Dendritic cell treated with granulocyte-macrophage colony-stimulating factor and Interleukin-4, amounts not matched to agents 40 ng/mL and 50 ng/mL, for 4 days (primary cell): ENCODE measurements around the gene TMEM116.
"Not testable (repeated sequence)": the region's sequence is repeated elsewhere in the genome, so short reads cannot be mapped to it uniquely, and the experiment has no call there.

Source experiments
- H3K27ac Mint-ChIP-seq: one replicate; pipeline ENCODE4 v1.8.0; 2022; ENCODE audit warnings: mild to moderate bottlenecking, mixed read lengths
- H3K27me3 Mint-ChIP-seq: one replicate; pipeline ENCODE4 v1.8.0; 2022; ENCODE audit warnings: mild to moderate bottlenecking, mixed read lengths
- H3K36me3 Mint-ChIP-seq: one replicate; pipeline ENCODE4 v1.8.0; 2022; ENCODE audit warnings: low read depth, mixed read lengths
- H3K4me1 Mint-ChIP-seq: one replicate; pipeline ENCODE4 v1.8.0; 2022; ENCODE audit warnings: low read depth, mixed read lengths
- H3K4me3 Mint-ChIP-seq: one replicate; pipeline ENCODE4 v1.8.0; 2022; ENCODE audit warnings: mild to moderate bottlenecking, moderate library complexity, mixed read lengths
- H3K9me3 Mint-ChIP-seq: one replicate; pipeline ENCODE4 v1.8.0; 2022; ENCODE audit warnings: mixed read lengths
- intact Hi-C: fragments of 100-400 bp; cut with micrococcal nuclease; formaldehyde crosslinking; loops from one replicate; pipeline ENCODE4 v1.15.0; 2022

TMEM116 gene

DNA sequence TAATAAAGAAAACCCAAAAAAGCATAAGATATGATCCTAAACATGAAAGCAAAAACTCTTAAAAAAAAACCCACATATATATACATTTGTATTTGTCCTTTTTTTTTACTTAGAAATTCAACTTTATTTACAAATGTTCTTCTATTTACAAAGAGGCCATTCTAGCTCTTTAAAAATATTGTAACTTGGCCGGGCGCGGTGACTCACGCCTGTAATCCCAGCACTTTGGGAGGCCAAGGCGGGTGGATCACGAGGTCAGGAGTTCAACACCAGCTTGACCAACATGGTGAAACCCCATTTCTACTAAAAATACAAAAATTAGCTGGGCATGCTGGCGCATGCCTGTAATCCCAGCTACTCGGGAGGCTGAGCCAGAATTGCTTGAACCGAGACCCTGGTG lies 13.8 kb downstream of the TMEM116 start:
- H3K4me3 Mint-ChIP-seq, H3K9me3 Mint-ChIP-seq: not testable (repeated sequence)

DNA sequence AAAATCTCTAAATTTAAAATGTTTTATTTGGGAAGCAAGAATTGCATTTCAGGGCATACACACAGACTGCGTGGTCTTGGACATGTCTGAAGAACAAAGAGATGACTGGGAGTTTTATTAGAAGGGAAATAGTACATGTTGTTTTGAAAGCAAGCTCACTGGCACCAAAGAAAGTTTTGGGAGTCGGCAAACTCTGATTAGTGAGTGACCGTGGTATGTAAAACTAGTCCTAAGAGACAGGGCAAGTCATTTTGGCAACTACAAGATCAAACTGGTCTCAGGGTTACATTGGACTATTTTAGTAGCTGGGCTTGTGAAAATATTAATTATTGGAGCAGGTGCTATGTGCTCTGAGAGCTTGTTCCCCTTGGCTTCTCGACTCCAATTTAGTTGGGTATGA lies 14.9 kb downstream of the TMEM116 start:
- Mint-ChIP-seq H3K4me3 (no peak overlapping the region), H3K27ac (no peak overlapping the region), H3K36me3 (peaks cover 7% of the 10 kb centered on the region), H3K9me3 (no peaks in the 10 kb centered on the region), H3K27me3 (peaks cover 10% of the 10 kb centered on the region), H3K4me1 (peaks cover 40% of the 10 kb centered on the region)
- intact Hi-C loops, result no loop called here

More for the DNA sequence above, 13.8 kb downstream of the TMEM116 start:
- H3K27ac Mint-ChIP-seq, H3K36me3 Mint-ChIP-seq, H3K27me3 Mint-ChIP-seq, intact Hi-C loops: not testable (repeated sequence)
- peaks cover 31% of the 10 kb centered on the region for H3K4me1 Mint-ChIP-seq

DNA sequence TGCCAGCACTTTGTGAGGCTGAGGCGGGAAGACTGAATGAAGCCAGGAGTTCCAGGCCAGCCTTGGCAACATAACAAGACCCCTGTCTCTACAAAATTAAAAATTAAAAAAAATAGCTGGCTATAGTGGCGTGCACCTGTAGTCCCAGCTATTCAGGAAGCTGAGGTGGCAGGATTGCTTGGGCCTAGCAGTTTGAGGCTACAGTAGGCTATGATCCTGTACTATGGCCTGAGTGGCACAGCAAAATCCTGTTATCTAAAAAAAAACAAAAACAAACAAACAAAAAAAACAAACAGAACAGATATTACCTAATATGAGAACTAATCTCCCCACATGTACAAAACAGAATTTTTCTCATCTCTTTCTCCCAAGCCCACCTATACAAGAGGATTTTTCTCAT lies 15.7 kb downstream of the TMEM116 start:
- no peak overlapping the region for H3K27ac Mint-ChIP-seq

DNA sequence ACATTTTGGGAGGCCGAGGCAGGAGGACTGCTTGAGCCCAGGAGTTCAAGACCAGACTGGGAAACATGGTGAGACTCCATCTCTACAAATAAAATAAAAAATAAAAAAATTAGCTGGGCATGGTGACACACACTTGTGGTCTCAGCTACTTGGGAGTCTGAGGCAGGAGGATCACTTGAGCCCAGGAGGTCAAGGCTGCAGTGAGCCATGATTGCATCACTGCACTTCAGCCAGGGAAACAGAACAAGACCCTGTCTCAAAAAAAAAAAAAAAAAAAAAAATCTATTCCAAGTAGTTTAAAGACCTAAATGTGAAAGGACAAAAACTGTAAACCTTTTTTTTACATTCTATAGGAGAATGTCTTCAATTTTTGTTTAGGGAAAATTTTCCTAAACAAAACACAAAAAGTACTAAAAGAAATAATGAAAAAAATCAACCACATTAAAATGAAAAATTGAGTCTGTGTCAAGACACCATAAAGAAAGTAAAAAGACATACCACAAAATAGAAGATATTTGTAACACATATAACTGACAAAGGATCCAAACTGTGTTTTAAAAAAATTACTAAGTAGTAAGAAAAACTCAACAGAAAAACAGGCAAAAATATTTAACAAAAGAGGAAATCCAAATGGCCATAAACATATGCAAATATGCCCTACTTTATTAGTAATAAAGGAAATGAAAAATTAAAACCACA lies 17.0 kb downstream of the TMEM116 start:
- H3K27me3 Mint-ChIP-seq, result peaks cover 10% of the 10 kb centered on the region
- peaks cover 7% of the 10 kb centered on the region for H3K36me3 Mint-ChIP-seq
- no peak overlapping the region for H3K27ac Mint-ChIP-seq
- no peaks in the 10 kb centered on the region for H3K9me3 Mint-ChIP-seq
- H3K4me1 Mint-ChIP-seq, result peaks cover 50% of the 10 kb centered on the region
- intact Hi-C loops, result no loop called here
- no peak overlapping the region for H3K4me3 Mint-ChIP-seq

More for the DNA sequence above, 15.7 kb downstream of the TMEM116 start:
- intact Hi-C loops, result no loop called here
- Mint-ChIP-seq H3K27me3 (peaks cover 10% of the 10 kb centered on the region), H3K4me3 (no peak overlapping the region), H3K36me3 (peaks cover 7% of the 10 kb centered on the region), H3K4me1 (peaks cover 47% of the 10 kb centered on the region), H3K9me3 (no peaks in the 10 kb centered on the region)

DNA sequence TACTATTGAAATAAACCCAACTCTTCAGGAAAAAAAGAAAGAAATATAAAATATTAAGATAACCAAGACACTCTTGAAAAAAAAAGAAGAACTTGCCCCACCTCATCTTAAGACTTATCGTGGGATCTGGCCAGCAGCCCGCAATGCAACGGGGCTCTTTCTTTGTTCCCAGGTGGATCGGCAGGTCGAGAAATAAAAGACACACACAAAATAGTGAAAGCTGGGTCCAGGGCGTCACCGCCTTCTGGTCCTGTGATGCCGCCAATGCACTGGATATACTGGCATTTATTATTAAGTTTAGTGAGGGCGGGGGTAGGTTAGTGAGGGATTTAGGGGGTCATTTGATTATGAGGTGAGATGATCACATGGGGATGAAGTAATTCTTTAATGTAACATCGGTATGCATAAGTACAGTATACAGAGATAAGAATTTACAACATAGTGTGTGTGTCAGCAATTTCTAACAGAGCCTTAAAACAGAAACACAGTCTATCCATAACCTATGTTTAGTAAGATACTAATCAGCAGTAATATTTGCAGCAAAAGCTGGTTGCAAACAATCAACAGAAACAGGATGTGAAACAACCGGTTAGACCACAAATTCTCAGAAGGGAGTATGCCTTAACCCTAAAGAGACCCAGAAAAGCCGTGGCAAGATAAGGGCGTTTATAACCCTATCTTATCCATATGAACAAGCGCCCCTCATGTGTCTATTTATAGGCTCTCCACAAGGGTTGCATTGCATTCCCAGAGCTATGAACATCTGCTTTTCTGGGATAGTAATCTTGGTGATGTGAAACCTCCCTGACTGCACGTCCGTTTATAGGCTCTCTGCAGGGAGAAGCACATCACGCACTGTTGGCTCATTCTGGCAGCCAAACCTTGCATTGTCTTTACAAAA lies 18.5 kb downstream of the TMEM116 start:
- peak overlapping the region; percentile 80 for H3K27ac Mint-ChIP-seq
- peak overlapping the region; percentile 70 for H3K4me3 Mint-ChIP-seq
- intact Hi-C loops, H3K27me3 Mint-ChIP-seq, H3K9me3 Mint-ChIP-seq, H3K36me3 Mint-ChIP-seq: not testable (repeated sequence)
- peaks cover 44% of the 10 kb centered on the region for H3K4me1 Mint-ChIP-seq

DNA sequence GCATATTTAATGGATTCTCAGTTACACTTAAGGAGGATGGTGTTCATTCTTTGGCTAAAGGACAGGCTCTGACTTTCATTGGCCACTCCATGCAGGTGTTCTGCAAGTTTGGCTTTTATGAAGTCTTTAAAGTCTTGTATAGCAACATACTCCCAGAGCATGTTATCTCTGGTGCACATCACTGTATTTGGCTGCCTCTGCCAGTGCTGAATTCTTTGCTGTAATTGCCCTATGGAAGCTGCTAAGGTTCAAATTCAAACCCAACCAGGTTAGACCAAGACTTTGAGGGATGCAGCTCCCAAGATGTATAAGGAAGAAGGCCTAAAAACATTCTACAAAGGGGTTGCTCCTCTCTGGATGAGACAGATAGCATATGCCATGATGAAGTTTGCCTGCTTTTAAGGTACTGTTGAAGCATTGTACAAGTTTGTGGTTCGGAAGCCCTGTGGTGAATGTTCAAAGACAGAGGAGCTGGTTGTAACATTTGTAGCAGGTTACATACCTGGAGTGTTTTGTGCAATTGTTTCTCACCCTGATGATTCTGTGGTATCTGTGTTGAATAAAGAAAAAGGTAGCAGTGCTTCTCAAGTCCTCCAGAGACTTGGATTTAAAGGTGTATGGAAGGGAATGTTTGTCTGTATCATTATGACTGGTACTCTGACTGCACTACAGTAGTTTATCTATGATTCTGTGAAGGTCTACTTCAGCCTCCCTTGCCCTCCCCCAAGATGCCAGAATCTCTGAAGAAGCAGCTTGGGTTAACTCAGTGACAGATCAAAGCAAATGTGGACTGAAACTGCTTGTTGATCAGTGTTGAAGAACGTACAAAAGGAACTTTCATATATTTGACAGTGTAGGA lies 19.4 kb downstream of the TMEM116 start:
- H3K4me3 Mint-ChIP-seq, result peak overlapping the region; percentile 13
- peak overlapping the region; percentile 80 for H3K27ac Mint-ChIP-seq
- intact Hi-C loops, result no loop called here
- peaks cover 4% of the 10 kb centered on the region for H3K27me3 Mint-ChIP-seq
- peaks cover 40% of the 10 kb centered on the region for H3K4me1 Mint-ChIP-seq
- no peaks in the 10 kb centered on the region for H3K36me3 Mint-ChIP-seq
- no peaks in the 10 kb centered on the region for H3K9me3 Mint-ChIP-seq

DNA sequence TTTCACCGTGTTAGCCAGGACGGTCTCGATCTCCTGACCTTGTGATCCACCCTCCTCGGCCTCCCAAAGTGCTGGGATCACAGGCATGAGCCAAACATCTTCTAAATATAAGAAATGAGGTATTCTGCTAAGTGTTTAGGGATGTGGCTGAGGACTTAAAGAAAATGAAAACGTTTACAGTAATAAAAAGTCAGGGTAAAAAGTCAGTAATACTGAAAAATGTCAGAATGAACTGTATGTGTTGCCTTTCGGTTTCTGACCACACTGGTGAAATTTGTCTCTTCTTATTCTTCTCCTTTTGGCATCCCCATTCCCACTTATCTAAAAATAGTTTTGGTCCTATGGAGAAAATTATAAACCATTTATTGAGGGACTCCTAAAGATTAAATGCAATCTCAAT lies 20.5 kb downstream of the TMEM116 start:
- H3K9me3 Mint-ChIP-seq, result no peaks in the 10 kb centered on the region
- no peak overlapping the region for H3K27ac Mint-ChIP-seq
- no peak overlapping the region for H3K4me3 Mint-ChIP-seq
- H3K27me3 Mint-ChIP-seq, result peaks cover 4% of the 10 kb centered on the region
- no peaks in the 10 kb centered on the region for H3K36me3 Mint-ChIP-seq
- H3K4me1 Mint-ChIP-seq, result peaks cover 38% of the 10 kb centered on the region
- intact Hi-C loops, result no loop called here

DNA sequence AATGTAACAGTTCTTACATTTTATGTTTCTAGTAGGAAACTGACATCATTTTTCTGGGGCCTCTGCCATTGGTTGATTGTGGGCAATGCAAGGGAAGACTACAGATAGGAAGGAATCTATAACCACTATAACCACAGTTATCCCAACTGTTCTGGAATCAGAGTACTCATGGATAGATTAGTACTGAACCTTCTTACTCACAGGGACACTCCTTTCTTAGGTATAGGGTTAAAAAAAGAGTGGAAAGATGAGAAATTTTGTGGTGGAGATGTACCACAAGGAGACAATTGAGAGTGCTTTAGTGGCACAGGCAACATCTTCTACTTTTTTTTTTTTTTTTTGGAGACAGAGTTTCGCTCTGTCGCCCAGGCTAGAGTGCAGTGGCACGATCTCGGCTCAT lies 21.0 kb downstream of the TMEM116 start:
- no peak overlapping the region for H3K4me3 Mint-ChIP-seq
- peaks cover 4% of the 10 kb centered on the region for H3K27me3 Mint-ChIP-seq
- H3K9me3 Mint-ChIP-seq, result no peaks in the 10 kb centered on the region
- peaks cover 38% of the 10 kb centered on the region for H3K4me1 Mint-ChIP-seq
- intact Hi-C loops, result no loop called here
- H3K27ac Mint-ChIP-seq, result no peak overlapping the region
- H3K36me3 Mint-ChIP-seq, result no peaks in the 10 kb centered on the region

DNA sequence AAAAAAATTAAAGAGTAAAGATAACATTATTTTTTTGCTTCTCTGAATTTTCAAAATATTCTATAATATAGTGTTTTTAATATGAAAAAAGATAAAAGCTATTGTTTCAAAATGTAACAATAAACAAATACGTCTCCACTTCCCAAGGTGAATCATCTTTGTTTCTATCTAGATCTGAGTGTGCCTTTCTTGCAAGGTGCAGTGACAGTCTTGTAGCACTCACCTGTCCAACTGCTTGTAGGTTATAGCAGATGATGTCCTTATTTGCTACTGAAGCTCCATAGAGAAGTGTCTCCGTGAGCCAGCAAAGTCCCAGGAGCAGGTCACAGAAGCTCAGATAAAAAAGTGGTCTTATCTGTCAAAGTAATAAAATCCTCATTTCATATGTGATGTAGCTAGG lies 21.4 kb downstream of the TMEM116 start:
- Mint-ChIP-seq H3K27ac (no peak overlapping the region), H3K9me3 (no peaks in the 10 kb centered on the region), H3K36me3 (no peaks in the 10 kb centered on the region), H3K27me3 (peaks cover 4% of the 10 kb centered on the region), H3K4me3 (no peak overlapping the region), H3K4me1 (peaks cover 37% of the 10 kb centered on the region)
- intact Hi-C loops, result no loop called here

DNA sequence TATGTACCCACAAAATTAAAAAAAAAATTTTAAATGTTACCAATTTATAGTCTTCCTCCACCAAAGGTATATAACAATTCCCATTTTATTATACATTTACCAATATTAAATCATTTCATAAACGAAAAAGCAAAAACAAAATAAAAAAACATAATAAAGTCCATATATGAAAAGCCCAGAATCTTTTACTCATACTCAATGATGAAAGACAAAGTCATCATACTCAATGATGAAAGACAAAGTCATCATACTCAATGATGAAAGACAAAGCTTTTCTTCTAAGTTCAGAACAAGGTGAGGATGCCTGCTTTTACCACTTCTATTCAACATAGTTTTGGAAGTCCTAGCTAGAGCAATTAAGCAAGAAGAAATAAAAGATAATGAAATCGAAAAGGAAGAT lies 28.1 kb downstream of the TMEM116 start:
- Mint-ChIP-seq H3K4me3 (no peak overlapping the region), H3K4me1 (no peaks in the 10 kb centered on the region), H3K27ac (no peak overlapping the region), H3K27me3 (no peaks in the 10 kb centered on the region), H3K36me3 (no peaks in the 10 kb centered on the region), H3K9me3 (no peaks in the 10 kb centered on the region)
- intact Hi-C loops, result no loop called here

DNA sequence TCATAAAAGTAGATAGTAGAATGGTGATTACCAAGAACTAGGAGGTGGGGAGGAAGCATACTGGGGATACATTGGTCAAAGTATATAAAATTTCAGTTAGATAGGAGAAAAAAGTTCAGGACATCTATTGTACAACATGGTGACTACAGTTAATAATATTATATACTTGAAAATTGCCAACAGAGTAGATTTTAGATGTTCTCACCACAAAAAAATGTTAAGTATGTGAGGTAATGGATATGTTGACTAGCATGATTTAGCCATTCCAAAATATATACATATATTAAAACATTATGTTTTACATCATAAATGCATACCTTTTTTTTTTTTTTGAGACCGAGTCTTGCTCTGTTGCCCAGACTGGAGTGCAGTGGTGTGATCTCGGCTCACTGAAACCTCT lies 31.0 kb downstream of the TMEM116 start:
- Mint-ChIP-seq H3K36me3 (no peaks in the 10 kb centered on the region), H3K4me3 (no peak overlapping the region), H3K9me3 (no peaks in the 10 kb centered on the region), H3K27ac (no peak overlapping the region), H3K27me3 (no peaks in the 10 kb centered on the region), H3K4me1 (peaks cover 2% of the 10 kb centered on the region)
- intact Hi-C loops, result no loop called here

DNA sequence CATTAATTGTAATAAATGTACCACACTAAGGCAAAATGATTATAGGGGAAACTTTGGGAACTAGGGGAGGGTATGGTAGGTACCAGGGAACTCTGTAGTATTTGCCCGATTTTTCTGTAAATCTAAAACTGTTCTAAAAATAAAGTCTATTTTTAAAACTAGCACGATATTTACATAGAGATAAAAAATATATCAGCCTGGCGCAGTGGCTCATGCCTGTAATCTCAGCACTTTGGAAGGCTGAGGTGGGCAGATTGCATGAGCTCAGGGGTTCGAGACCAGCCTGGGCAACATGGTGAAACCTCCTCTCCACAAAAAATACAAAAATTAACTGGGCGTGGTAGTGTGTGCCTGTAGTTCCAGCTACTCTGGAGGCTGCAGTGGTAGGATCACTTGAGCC lies 32.4 kb downstream of the TMEM116 start:
- peaks cover 8% of the 10 kb centered on the region for H3K4me1 Mint-ChIP-seq
- intact Hi-C loops, result no loop called here

DNA sequence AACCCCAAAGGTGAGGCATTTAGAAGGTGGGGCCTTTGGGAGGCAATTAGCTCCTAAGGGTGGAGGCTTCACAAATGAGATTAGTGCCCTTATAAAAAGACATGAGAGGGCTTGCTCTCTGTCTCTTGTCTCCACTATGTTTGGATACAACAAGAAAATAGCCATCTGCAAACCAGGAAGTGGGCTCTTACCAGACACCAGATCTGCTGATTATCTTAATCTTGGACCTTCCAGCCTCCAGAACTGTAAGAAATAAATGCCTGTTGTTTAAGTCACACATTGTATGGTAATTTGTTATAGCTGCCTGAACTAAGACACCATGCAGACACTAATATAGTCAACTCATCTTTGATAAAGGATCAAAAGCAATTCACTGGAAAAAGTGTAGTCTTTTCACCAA lies 34.4 kb downstream of the TMEM116 start:
- Mint-ChIP-seq H3K27me3 (no peaks in the 10 kb centered on the region), H3K4me1 (peaks cover 13% of the 10 kb centered on the region), H3K27ac (no peak overlapping the region), H3K4me3 (no peak overlapping the region), H3K36me3 (no peaks in the 10 kb centered on the region), H3K9me3 (no peaks in the 10 kb centered on the region)
- intact Hi-C loops, result no loop called here

More for the DNA sequence above, 32.4 kb downstream of the TMEM116 start:
- H3K27ac Mint-ChIP-seq, result no peak overlapping the region
- H3K4me3 Mint-ChIP-seq, result no peak overlapping the region
- H3K27me3 Mint-ChIP-seq, result no peaks in the 10 kb centered on the region
- H3K9me3 Mint-ChIP-seq, result no peaks in the 10 kb centered on the region
- H3K36me3 Mint-ChIP-seq, result no peaks in the 10 kb centered on the region

DNA sequence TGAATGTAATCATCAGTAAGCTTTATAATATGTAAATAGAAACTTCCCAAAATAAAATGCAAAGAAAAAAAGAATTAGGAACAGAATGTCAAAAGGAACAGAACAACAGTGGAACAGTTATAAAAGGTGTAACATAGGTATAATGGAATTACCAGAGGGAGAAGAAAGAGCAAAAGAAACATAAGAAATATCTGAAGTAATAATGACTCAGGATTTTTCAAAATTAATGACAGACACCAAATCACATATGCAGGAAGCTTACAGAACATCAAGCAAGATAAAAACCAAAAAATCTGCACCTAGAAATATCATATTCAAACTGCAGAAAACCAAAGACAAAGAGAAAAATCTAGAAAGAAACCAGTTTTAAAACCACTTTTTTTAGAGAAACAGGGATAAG lies 36.1 kb downstream of the TMEM116 start:
- H3K4me1 Mint-ChIP-seq, result peaks cover 13% of the 10 kb centered on the region
- no peak overlapping the region for H3K4me3 Mint-ChIP-seq
- H3K27me3 Mint-ChIP-seq, result no peaks in the 10 kb centered on the region
- H3K36me3 Mint-ChIP-seq, result no peaks in the 10 kb centered on the region
- no peaks in the 10 kb centered on the region for H3K9me3 Mint-ChIP-seq
- intact Hi-C loops, result no loop called here
- H3K27ac Mint-ChIP-seq, result no peak overlapping the region
